ENCODE measurements around the gene OLFML2A.

OLFML2A gene

DNA sequence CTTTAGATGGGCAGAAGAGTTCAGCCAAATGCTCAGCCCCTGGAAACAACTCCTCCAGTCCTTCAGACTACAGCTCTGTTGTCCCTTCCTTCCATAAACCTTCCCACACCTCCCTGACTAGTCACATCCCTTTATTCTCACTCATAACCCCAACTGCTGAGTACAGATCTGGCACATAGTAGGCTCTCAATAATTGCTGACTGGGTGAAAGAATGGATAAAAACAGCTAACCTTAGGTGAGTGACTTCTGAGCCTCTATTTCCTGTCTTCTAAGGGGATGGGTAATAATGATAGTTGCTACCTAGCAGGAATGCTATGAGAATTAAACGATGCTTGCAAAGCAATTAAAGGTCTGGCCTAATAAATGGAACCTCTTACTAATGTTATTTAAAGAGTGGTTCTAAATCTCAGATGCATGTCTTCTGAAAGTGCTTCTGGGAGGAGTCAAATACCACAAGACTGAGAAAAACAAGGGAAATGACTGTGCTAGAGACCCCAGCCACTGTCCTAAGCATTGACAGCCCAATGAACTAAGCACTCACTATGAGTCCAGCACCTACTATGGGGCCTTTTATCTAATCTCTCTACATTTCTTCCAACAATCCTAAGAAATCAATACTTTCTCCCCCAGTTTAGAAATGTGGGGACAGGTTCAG is 3.3 kb upstream of the OLFML2A start:
- H3K27ac ChIP-seq = no peak overlapping the region
- DNase-seq (ENCODE audit: low read depth, low spot score) = no peak

DNA sequence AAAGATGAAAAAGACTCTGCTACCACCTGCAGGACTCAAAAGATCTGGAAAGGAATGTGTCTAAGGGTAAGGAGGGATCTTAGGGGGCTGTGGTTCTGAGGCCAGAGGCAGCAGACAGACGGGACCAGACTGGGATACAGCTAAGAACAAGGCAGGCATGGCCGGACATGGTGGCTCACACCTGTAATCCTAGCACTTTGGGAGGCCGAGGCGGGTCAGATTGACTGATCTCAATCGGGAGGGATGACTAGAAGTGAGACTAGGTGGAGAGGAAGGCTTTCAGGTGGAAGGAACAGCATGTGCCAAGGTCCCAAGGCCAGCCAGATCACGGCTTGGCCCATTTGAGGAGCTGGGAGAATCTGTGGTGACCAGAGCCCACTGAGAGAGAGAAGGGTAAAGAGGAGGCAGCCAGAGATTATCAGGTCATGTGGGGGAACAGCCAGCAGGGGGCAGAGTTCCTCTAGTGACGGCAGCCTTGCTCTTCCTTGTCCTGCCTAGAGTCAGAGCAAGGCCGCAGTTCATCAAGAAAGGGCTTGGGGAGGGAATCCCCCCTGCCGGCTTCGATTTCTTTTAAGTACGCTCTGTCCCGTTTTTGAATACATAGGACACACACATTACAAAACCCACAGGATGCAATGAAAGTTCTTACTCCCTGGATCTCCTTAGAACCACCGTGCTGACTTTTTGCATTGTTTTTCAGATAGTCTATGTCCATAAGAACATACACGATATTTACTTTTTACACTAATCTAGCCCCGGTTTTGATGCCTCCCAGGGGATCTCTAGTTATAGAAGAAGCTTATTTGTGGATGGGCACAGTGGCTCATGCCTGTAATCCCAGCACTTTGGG is 2.6 kb upstream of the OLFML2A start:
- H3K27ac ChIP-seq = no peak overlapping the region
- no peak for DNase-seq (ENCODE audit: low read depth, low spot score)

DNA sequence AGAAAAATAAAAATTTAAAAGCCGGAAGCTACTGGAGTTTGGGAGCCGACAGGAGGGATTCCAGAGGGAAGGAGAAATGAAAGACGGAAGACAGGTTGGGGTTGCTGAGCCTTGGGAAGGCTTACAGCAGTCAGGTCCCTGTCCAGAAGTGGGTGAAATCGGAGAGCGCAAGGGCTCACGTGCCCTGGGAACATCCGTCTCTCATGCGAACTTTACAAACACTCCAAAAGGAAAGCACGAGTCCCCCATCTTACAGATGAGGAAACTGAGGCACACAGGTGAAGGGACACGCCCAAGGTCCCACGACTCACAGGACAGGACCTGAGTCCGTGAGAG is 347 bp upstream of the OLFML2A start:
- H3K27ac ChIP-seq = no peak overlapping the region
- no peak for DNase-seq (ENCODE audit: low read depth, low spot score)

DNA sequence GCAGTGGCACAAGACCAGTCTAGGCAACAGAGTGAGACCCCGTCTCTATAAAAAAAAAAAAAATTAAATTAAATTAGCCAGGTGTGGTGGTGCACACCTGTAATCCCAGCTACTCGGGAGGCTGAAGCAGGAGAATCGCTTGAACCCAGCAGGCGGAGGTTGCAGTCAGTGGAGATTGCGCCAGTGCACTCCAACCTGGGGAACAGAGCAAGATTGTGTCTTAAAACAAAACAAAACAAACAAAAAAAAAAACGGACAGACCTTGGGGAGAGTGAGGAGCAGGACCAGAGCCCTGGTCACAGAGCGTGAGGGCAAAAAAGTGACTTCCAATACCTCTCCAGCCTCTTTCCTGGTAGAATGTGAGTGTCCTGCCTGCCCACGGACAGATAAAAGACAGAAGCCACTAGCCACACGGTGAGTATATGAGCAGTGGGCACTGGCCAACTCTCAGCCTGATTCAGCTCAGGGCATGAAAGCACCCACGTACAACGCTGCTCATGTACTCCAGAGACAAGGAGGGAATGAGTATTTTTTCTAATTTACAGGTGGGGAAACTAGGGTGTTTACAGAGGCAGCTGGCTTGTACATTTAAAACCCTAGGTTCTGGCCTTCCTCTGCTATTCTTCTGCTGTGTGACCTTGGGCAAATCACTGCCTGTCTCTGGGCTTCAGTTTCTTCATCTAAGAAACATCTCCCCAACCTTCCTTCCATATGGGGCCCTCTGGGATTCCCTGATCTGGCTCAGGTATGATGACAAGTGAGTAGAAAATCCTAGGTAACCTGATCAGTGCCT is 1.8 kb downstream of the OLFML2A start:
- no peak for DNase-seq (ENCODE audit: low read depth, low spot score)
- no peak overlapping the region for H3K27ac ChIP-seq

DNA sequence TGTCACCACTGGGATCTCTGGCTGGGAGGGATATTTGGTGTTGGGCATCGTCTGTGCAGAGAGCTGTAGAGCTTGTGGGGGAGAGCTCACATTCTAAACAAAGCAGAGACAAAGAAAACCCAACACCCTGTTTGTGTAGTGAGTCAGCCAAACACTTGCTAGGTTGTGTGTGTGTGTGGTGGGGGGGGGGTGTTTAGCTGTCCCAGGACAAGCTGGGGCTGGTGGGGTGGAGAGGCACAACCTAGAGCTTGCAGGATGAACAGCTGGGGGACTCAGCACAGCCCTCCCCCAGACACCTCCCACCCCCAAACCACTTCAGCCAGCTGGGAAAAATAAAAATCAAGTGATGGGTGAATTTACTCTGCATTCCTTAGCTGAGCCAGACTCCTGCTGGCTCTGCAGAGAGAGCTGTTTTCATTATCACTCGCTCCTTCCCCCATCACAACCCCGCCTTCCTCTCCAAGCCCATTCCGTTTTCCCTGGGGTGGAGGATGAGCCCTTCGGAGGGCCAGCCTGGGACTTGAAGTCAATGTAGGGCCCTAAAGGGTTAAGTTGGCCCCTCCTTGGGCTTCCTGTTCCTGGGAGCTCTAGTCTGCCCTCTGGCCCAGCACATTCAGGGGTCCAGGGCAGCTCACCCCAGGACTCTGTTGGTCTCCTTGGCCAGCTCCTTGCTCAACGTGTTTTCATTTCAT is 2.6 kb downstream of the OLFML2A start:
- H3K27ac ChIP-seq = no peak overlapping the region

DNA sequence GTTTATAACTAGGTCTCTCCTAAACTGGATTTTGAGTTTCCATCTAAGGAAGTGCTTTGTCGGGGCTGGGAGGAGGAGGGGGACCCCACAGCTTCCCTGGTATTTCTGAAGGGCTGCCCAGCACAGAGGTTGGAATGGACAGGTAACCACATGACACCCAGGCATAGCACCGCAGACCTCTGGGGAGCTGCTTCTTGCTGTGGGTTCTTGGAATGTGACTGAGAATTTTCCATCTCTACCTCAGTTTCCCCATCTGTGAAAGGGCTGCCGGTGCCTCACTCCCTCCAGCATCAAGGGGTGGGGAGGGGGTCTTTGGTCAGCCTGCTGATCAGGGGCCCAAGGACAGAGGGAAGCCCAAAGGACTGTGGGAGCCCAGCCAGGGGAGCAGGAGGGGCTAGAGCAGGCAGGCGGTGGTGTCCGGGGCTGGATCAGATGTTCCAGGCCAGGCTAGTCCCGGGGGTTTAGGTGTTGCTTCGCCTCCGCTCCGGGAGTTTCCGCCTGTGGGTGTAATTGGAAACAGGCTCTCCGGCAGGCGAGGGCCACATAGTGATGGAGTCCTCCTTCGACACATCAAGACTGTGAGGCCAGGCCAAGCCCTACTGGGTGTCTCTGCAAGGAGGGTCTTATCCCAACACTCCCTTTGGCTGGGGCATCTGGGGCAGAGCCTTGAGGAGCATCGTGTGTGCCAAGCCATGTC is 3.3 kb downstream of the OLFML2A start:
- DNase-seq (ENCODE audit: low read depth, low spot score) = no peak
- no peak overlapping the region for H3K27ac ChIP-seq

More for the DNA sequence above, 2.6 kb downstream of the OLFML2A start:
- peak; percentile 78 for DNase-seq (ENCODE audit: low read depth, low spot score)

DNA sequence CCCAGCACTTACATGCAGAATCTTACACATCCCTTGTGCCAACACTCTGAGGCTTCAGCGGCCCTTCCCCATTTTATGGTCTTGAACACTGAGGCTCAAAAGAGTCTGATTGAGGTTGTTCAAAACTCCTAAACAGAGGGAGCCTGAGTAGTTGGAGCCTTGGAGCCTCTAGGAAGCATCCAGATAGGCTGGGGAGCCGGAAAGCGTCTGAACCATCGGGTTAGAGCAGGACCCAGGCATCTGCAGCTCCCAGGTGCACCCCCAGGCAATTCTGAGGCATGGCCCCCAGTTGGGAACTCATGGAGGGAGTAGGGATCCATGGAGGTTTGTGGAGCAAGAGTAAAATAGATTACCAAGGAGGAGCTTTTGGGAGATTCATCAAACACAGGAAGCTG is 3.8 kb downstream of the OLFML2A start:
- no peak overlapping the region for H3K27ac ChIP-seq
- DNase-seq (ENCODE audit: low read depth, low spot score) = no peak

DNA sequence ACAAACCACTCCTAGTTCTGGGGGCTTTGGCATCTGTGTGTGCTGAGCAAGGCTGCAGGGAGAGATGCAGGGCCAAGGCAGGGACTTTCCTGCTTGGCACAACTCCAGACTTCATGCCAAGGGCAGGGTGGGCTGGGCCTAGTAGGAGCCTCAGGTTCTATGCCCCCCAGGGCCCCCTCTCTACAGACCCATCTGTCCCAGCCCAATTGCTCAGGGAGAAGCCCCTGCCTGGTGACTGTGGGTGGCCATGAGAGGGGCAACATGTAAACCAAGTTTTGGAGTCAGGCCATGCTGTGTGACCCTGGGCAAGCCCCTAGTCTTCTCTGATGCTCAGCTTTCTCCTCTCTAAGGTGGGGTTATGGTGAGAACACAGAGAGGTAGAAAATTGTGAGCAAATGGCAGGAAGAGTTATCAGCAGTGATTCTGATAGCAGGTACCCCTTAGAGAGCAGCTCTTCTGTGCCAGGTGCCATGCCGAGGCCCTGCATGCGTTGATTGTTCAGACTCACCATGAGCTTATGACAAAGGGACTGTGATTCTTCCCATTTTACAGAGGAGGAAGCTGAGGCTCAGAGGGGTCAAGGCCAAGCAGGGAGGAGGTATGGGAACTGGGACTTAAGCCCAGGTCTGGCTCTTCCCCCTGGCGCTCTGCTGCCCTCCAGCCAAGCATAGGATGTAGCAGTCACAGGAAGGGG is 5.2 kb downstream of the OLFML2A start:
- no peak overlapping the region for H3K27ac ChIP-seq
- no peak for DNase-seq (ENCODE audit: low read depth, low spot score)

DNA sequence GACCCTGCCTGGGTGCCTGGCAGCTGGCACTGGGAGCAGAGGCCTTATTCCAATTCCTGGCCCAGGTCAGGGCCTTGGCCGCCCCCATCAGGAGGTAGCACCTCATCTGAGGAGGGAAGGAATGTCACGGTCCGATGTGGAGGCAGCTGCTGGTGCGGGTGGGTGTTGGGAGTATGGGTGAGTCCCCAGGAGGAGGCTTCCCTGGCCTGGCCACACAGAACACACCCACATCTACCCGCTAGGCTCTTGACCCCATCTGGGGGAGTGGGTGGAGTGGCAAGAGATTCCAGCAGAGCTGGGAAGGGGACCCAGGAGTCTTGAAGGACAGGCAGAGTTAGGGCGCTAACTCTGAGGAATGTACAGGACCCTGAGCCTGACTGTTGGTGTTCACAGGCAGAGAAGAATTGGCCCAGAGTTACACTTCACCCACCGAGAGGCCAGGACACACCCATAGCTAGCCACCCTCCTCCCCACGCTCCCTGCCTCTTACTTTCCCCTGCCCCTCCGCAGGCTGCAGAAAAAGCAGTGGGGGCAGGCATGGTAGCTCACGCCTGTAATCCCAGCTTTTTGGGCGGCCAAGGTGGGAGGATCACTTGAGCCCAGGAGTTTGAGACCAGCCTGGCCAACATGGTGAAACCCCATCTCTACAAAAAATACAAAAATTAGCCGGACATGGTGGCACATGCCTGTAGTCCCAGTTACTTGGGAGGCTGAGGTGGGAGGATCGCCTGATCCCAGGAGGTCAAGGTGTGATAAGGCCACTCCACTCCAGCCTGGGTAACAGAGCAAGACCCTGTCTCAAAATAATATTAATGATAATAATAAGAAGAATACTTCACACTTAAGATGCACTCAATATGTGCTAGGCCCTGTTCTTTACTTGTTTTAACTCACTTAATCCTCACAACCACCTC is 6.0 kb downstream of the OLFML2A start:
- H3K27ac ChIP-seq = no peak overlapping the region
- DNase-seq (ENCODE audit: low read depth, low spot score) = no peak

DNA sequence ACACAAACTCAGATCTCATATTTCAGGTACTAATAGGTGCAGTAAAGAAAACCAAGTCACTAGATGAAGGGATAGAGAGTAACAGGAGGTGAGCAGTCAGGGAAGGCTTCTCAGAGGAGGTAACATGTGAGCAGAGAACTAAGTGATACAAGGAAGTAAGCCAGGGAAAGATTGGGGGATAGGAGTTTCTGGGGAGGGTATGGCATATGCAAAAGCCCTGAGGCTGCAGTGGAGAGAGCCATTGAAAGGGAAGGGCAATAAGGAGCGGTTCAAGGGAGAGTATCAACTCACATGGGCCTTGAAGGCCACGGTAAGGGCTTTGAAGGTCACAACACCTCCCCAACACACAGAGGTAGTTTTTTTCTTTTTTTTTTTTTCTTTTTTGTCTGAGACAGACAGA is 6.9 kb downstream of the OLFML2A start:
- DNase-seq (ENCODE audit: low read depth, low spot score) = no peak

DNA sequence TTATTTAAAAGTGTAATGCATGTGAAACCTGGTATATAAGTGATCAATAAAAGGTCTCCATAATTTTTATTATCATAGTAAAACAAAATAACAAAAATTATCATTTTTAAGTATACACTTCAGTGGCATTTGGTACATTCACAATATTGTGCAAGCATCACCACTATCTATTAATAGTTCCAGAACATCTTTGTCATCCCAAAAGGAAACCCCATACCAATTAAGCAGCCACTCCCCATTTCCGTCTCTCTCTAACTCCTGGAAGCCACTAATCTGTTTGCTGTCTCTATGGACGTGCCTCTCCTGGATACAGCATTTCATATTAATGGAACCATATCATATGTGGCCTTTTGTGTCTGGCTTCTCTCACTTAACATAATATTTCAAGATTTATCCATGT is 7.6 kb downstream of the OLFML2A start:
- H3K27ac ChIP-seq = no peak overlapping the region

More for the DNA sequence above, 6.9 kb downstream of the OLFML2A start:
- no peak overlapping the region for H3K27ac ChIP-seq

DNA sequence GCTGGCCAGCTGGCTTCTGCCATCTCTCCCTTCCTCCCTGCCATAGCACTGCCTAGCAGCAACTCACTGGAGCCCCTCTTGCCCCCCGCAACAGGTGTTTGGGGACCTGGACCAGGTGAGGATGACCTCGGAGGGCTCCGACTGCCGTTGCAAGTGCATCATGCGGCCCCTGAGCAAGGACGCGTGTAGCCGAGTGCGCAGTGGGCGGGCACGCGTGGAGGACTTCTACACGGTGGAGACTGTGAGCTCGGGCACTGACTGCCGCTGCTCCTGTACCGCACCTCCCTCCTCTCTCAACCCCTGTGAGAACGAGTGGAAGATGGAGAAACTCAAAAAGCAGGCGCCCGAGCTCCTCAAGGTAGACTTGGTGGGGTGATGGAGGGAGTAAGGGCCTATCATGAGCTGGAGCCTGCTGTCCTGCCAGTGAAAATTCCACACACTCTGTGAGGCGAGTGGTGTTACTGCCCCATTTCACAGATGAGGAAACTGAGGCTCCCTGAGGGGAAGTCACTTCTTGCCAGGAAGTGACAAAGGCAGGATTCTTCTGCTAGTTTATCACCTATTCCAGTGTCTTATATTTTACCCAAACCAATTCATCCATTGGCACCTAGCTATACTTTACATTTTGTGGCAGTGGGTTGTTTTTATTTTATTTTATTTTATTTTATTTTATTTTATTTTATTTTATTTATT is 10.1 kb downstream of the OLFML2A start:
- H3K27ac ChIP-seq = no peak overlapping the region
- DNase-seq (ENCODE audit: low read depth, low spot score) = no peak

More for the DNA sequence above, 7.6 kb downstream of the OLFML2A start:
- no peak for DNase-seq (ENCODE audit: low read depth, low spot score)

DNA sequence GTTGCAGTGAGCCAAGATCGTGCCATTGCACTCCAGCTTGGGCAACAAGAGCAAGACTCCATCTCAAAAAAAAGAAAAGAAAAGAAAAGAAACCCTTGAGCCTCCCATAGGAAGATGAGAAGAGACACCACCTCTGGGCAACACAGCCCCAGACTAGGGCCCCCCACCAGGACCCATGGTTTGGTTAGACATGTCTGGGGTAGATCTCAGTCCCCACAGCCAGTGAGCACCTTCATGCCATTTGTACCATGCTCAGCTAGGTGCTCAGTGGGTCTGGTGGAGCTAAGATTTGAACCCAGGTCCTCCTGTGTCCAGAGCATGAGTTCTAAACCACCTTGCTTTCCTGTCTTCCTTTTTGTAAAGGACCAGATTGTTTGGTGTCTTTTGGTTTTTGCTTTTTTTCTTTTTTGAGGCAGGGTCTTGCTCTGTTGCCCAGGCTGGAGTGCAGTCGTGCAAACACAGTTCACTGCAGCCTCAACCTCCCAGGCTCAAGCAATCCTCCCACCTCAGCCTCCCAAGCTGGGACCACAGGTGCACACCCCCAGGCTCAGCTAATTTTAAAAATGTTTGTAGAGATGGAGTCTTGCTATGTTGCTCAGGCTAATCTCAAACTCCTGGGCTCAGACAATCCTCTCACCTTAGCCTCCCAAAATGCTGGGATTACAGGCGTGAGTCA is 11.7 kb downstream of the OLFML2A start:
- DNase-seq (ENCODE audit: low read depth, low spot score) = no peak
- no peak overlapping the region for H3K27ac ChIP-seq

DNA sequence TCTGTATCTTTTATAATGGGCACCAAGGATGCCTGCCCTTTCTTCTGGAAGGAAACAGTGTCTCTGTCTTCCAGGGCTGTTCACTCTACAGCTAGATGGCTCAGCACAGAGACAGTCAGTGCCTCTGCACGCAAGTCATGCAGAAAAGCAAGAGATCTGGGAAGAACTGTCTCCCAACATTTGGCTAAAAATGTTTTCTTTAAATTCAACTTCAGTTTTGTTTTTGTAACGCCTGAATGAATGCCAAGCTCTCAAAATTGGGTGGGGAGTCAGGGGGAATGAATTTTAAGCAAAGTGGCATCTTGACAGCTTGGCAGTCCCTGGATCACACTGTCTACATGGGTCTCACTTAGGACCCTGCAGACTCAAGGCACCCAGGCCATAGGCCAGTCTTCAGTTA is 12.6 kb downstream of the OLFML2A start:
- H3K27ac ChIP-seq = no peak overlapping the region
- DNase-seq (ENCODE audit: low read depth, low spot score) = no peak

DNA sequence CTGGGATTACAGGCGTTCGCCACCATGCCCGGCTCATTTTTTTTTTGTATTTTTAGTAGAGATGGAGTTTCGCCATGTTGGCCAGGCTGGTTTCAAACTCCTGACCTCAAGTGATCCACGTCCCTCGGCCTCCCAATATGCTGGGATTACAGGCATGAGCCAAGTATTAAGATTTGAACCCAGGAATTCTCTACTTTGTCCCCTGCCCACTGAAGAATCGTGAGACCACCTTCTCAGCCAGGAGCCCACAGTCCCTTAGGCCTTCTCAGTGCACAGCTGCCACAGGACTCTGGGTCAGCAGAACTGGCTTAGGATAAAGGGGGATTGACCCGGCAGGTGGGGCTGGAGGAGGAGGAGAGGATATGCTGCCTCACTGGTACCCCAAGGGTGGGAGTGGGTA is 13.4 kb downstream of the OLFML2A start:
- H3K27ac ChIP-seq = no peak overlapping the region
- DNase-seq (ENCODE audit: low read depth, low spot score) = no peak

DNA sequence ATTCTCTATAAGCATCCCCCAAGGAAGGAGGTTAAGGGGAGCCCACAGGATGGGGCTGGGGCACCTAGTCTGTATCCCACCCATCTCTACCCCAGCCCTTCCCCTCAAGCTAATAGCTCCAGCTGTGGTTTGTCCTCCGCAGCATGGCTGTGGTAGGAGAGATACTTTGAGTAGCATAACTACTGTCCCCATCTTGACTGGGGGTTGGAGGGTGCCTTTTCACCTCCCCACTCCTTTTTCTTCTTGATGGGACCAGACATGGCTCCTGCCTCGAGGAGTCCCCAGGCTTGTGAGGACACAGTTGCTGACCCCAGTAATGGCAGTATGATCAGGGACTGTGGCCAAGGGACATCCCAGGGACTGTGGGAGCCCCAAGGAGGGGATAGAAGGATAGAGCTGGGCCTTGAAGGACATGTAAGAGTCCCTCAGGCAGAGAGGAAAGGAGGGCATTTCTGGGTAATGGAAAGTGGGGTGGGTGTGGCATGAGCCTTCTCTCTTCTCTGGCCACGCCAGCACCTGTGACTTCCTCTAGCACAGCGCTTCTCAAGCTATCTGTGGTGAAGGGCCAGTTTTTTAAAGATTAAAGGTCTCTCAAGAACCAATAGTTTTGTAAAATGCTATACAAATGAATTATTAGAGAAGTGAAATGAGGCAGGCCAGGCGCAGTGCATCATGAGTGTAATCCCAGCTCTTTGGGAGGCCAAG is 14.0 kb downstream of the OLFML2A start:
- DNase-seq (ENCODE audit: low read depth, low spot score) = no peak
- no peak overlapping the region for H3K27ac ChIP-seq

Data from epithelial cell of prostate (primary cell).